ENCODE results near the gene VHLL.

Gene VHLL

DNA sequence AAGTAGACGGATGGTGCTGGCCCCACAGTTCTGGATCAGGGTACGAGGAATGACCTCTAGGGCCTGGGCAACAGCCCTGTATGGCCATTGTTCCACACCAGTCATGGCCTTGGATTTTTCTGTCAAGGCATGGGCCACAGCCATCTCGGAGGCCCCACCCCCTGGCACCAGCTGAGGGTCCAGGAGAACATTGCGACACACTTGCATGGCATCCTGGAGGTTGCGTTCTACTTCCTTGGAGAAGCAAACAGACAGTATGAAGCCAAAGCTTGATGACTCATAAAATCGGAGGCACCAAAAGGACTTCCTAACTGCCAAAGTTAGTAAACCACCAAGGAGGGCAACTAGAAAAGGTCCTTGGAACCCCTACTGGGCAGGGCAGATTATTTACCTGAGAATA, 11.9 kb upstream of the VHLL start:
- TF ChIP-seq EZH2phosphoT487 (IDR thresholded peaks at IDR 0.05; ENCODE audit: low read length): no peak
- TF ChIP-seq EZH2 (optimal IDR thresholded peaks at IDR 0.05; ENCODE audit: low read depth, low read length): no peak
- TF ChIP-seq, protein P1, sequence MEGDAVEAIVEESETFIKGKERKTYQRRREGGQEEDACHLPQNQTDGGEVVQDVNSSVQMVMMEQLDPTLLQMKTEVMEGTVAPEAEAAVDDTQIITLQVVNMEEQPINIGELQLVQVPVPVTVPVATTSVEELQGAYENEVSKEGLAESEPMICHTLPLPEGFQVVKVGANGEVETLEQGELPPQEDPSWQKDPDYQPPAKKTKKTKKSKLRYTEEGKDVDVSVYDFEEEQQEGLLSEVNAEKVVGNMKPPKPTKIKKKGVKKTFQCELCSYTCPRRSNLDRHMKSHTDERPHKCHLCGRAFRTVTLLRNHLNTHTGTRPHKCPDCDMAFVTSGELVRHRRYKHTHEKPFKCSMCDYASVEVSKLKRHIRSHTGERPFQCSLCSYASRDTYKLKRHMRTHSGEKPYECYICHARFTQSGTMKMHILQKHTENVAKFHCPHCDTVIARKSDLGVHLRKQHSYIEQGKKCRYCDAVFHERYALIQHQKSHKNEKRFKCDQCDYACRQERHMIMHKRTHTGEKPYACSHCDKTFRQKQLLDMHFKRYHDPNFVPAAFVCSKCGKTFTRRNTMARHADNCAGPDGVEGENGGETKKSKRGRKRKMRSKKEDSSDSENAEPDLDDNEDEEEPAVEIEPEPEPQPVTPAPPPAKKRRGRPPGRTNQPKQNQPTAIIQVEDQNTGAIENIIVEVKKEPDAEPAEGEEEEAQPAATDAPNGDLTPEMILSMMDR (IDR thresholded peaks at IDR 0.05; ENCODE audit: low read length): no peak
- Histone ChIP-seq H3K27me3 (replicated peaks; ENCODE audit: insufficient read depth, low read length) (no peaks in the 10 kb centered on the region), H3K36me3 (replicated peaks; ENCODE audit: insufficient read depth, low read length) (peaks cover 37% of the 10 kb centered on the region), H3K9me2 (replicated peaks; ENCODE audit: insufficient read depth, low read length) (no peaks in the 10 kb centered on the region), H3K9me3 (replicated peaks; ENCODE audit: insufficient read depth, low read length) (no peaks in the 10 kb centered on the region), H3K27ac (ENCODE audit: low read length) (no peak overlapping the region), H3F3A (ENCODE audit: insufficient read depth, low read length) (peaks cover 6% of the 10 kb centered on the region; the same call in 1 of the 2 replicates), H3K4me1 (ENCODE audit: low read length) (no peaks in the 10 kb centered on the region), H3K4me3 (ENCODE audit: low read length) (no peak overlapping the region), H3K79me2 (ENCODE audit: low read length) (peaks cover 9% of the 10 kb centered on the region; the same call in 1 of the 2 replicates), H3K9ac (ENCODE audit: low read length) (no peak overlapping the region), H4K20me1 (ENCODE audit: insufficient read depth, low read length) (no peaks in the 10 kb centered on the region), H2AFZ (ENCODE audit: low read length) (no peak overlapping the region), H3K4me2 (ENCODE audit: low read depth, low read length) (no peak overlapping the region)
- no peak for DNase-seq

DNA sequence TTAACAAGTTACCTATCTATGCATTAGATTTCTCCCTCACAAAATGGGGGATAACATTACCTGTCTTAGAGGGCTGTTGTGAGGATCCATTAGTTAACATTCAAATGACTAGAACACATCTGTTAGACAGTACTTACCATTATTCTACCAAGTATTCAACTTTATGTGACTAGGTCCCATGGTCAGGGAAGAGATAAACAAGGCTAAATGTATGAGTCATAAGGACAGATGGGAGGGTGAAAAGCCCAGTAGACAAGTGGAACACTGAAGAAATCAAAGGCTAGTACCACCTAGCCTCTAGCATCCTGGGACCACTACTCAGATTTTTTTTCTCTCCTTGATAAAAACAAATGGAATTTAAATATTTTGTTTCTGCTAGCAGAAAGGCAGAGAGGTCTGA, 9.0 kb upstream of the VHLL start:
- Histone ChIP-seq H3K79me2 (ENCODE audit: low read length) (peaks cover 5% of the 10 kb centered on the region; the same call in 1 of the 2 replicates), H3K9me3 (replicated peaks; ENCODE audit: insufficient read depth, low read length) (no peaks in the 10 kb centered on the region), H3K36me3 (replicated peaks; ENCODE audit: insufficient read depth, low read length) (peaks cover 26% of the 10 kb centered on the region; the same call in 1 of the 2 replicates), H3K27ac (ENCODE audit: low read length) (no peak overlapping the region), H3K9me2 (replicated peaks; ENCODE audit: insufficient read depth, low read length) (no peaks in the 10 kb centered on the region), H3K9ac (ENCODE audit: low read length) (no peak overlapping the region), H3F3A (ENCODE audit: insufficient read depth, low read length) (peaks cover 6% of the 10 kb centered on the region; the same call in 1 of the 2 replicates), H3K4me1 (ENCODE audit: low read length) (no peaks in the 10 kb centered on the region), H4K20me1 (ENCODE audit: insufficient read depth, low read length) (no peaks in the 10 kb centered on the region), H2AFZ (ENCODE audit: low read length) (no peak overlapping the region), H3K4me2 (ENCODE audit: low read depth, low read length) (no peak overlapping the region), H3K27me3 (replicated peaks; ENCODE audit: insufficient read depth, low read length) (no peaks in the 10 kb centered on the region), H3K4me3 (ENCODE audit: low read length) (no peak overlapping the region)
- TF ChIP-seq EZH2 (optimal IDR thresholded peaks at IDR 0.05; ENCODE audit: low read depth, low read length) (no peak), EZH2phosphoT487 (IDR thresholded peaks at IDR 0.05; ENCODE audit: low read length) (no peak)
- TF ChIP-seq, protein P1 (IDR thresholded peaks at IDR 0.05; ENCODE audit: low read length): no peak
- no peak for DNase-seq

DNA sequence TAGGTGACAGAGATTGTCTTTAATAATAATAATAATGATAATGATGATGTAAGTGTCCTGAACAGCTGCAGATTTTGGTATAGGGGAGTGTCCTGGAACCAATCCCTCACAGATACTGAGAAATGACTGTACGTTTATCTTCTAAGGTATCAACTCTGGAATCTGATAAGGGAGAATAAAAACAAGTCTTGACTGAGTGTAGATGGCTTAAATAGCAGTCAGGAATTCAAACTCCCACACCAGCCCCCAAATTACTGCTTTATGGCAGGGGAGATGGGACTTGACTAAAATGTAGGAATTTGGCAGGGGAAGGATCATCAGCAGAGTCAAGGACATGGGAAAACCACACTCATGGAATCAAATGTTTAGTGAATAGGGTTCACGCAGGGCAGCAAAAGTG, 6.1 kb upstream of the VHLL start:
- Histone ChIP-seq H3K27me3 (replicated peaks; ENCODE audit: insufficient read depth, low read length) (no peaks in the 10 kb centered on the region), H4K20me1 (ENCODE audit: insufficient read depth, low read length) (no peaks in the 10 kb centered on the region), H3K79me2 (ENCODE audit: low read length) (no peaks in the 10 kb centered on the region), H3K9me3 (replicated peaks; ENCODE audit: insufficient read depth, low read length) (no peaks in the 10 kb centered on the region), H3K4me3 (ENCODE audit: low read length) (no peak overlapping the region), H3K9ac (ENCODE audit: low read length) (no peak overlapping the region), H3K9me2 (replicated peaks; ENCODE audit: insufficient read depth, low read length) (no peaks in the 10 kb centered on the region), H3F3A (ENCODE audit: insufficient read depth, low read length) (peaks cover 6% of the 10 kb centered on the region; the same call in 1 of the 2 replicates), H3K36me3 (replicated peaks; ENCODE audit: insufficient read depth, low read length) (peaks cover 12% of the 10 kb centered on the region; the same call in 1 of the 2 replicates), H3K4me2 (ENCODE audit: low read depth, low read length) (no peak overlapping the region), H3K27ac (ENCODE audit: low read length) (no peak overlapping the region), H2AFZ (ENCODE audit: low read length) (no peak overlapping the region), H3K4me1 (ENCODE audit: low read length) (no peaks in the 10 kb centered on the region)
- DNase-seq: no peak
- TF ChIP-seq, protein P1 (IDR thresholded peaks at IDR 0.05; ENCODE audit: low read length): no peak
- no peak for TF ChIP-seq EZH2 (optimal IDR thresholded peaks at IDR 0.05; ENCODE audit: low read depth, low read length)
- TF ChIP-seq EZH2phosphoT487 (IDR thresholded peaks at IDR 0.05; ENCODE audit: low read length): no peak

Data from MM.1S (cell line).